Stimulated activated CD8-positive, alpha-beta memory T cell treated with anti-CD3 and anti-CD28 coated beads, Interleukin-7, amount 100 ng/mL, for 4 hours (primary cell): Measurements from ENCODE around the gene PARP1.

Source experiments
- DNase-seq, 2 donors: peaks; one replicate each; pipeline ENCODE4 v3.0.0-alpha.2; 2020; ENCODE audit warnings: low read depth in 2 of 2

Gene PARP1

GRCh38 chr1:226378071-226378470 is 29.8 kb downstream of the PARP1 start:
- no peak for DNase-seq

DNA sequence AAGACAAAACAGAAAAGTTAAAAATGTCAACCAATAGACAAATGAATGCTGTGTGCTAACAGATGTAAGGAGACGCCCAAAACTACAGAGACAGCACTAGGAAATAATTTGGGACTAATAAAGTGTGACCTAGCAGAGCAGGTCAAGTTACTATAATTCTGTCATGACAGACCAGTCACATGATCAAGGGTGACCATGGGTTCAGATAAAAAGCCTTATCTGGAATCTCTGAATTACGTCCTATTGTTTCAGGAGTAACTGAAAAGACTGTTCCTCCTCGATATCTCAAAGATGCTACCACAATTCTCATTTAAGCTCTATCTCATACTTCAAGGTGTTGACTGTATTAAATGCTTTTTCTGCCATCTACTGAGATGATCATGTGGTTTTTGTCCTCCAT is 31.6 kb downstream of the PARP1 start:
- no peak for DNase-seq

DNA sequence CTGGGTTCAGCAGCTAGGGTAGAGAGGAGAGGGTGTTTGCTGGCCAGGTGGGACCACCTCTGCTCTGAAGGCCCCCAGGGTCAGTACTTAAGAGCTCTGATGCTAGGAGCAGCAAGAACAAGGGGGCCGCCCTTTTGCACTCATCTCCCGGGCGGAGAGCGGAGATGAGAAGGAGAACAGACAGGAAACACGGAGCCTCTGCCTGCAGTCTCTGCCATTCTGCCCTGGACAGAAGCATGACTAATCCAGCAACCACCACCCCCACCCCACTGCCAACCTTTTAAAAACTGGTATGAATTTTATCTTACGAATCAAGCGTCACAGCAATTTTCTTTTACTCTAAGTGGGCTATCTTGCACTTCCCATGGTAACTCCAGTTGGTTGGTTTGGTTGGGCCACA is 34.5 kb downstream of the PARP1 start:
- DNase-seq, result no peak

DNA sequence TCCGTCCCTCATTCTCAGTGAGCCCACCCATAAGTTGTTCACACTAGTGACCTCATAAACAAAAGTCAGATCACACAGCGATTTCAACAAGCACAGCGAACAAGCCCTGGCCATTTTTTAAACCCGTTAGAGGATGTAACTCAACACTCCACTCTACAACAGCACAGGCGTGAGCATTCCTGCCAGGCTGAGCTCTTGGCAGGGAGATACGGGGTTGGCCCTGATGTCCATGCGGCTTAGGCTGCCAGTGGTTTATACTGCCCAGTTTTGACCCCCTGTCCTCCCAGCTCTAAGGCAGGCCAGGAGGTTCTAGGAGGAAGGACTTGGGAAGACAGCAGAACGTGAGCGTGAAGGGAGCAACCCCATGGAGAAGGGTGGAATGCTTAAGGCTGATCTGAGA is 35.0 kb downstream of the PARP1 start:
- DNase-seq, result no peak

DNA sequence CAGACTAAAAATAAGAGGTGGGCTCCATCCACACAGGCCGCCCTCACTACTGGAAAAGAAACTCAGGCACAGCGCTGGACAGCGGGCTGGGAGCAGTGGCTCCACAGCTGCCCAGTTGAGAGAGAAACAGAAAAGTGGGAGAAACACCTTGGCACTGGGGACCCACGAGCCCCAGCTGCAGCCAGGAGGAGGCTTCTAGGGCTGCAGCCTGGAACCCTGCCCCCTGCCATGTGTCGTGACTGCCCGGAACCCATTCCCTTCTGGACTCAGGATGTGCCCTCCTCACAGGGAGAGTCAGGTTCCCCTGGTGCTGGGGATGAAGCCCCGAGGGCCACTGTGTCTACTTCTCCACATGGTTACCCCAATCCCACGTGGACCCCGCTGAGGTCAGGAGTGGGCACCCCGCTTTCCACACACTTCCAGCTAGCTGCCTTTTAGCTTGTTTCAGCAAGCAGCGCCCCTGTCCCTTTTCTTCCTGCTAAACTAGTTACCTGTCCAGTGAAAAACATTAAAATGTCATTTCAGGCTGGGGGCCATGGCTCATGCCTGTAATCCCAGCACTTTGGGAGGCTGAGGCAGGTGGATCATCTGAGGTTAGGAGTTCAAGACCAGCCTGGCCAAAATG is 35.9 kb downstream of the PARP1 start:
- DNase-seq, result no peak

DNA sequence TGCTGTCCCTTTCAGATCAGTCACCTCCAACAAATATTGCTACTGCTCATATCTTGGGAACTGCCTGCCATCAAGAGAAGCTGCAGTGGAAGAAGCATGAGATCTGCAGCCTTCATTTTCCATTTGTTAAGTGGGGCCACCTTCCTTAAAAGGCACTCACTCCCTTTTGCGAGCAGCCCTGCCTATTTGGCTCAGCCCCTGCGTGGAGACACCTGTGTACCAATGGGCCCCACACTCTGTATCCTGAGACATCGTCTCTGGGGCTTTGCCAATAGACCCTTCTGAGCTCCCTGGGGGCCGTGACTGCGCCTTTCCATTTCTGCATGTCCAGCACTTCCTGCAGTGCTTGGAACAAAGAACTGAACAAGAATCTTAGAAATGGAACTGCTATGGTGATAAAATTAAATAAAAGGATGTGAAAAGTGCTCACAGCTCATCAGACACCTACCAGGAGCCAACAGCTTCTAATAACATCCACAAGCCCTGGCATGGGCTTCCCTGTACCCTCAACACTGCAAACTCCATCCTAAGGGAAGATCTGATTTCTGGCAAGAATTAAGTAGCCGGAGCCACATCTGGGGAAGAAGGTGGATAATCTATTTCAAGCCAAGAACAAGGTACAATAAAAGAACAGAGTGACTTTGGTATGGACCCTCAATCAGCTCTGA is 36.7 kb downstream of the PARP1 start:
- DNase-seq, result no peak

- no peak for DNase-seq
Measured at GRCh38 chr1:226370144-226370923, 37.6 kb downstream of the PARP1 start.

- DNase-seq, result no peak
Measured at GRCh38 chr1:226369110-226369509, 38.8 kb downstream of the PARP1 start.

GRCh38 chr1:226366290-226366689 is 41.6 kb downstream of the PARP1 start:
- DNase-seq, result no peak

- no peak for DNase-seq
Measured at GRCh38 chr1:226365831-226366231, 42.1 kb downstream of the PARP1 start.

DNA sequence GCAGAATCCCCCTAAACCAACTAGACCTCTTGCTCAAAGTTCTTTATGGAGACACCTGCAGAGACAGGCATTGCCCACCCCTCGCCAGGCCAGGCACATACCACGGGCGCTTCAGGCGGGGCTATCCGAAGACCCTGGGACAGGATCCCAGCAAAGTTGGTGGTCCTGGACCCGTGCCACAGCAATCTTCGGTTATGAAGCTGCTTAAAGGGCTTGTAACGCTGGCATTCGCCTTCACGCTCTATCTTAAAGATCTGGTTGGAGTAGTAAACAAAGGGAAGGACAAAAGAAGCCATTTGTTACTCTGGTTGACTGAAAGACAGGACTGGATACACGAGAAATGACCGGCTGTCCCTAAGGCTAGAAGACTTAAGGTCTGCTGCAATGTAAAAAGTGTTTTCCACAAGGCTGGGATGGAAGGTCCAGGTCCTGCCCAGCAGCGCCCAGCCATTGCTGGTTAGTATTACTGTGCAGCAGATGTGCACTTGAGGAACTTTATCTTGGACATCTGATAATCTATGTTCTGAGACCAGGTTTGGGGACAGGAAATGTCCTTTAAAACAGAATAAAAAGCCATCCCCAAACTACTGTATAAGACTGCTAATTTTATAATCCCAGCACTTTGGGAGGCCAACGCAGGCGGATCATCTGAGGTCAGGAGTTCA is 42.9 kb downstream of the PARP1 start:
- DNase-seq, result no peak

GRCh38 chr1:226364514-226364899 is 43.4 kb downstream of the PARP1 start:
- no peak for DNase-seq

- no peak for DNase-seq
Measured at GRCh38 chr1:226363801-226364513, 43.9 kb downstream of the PARP1 start.

DNA sequence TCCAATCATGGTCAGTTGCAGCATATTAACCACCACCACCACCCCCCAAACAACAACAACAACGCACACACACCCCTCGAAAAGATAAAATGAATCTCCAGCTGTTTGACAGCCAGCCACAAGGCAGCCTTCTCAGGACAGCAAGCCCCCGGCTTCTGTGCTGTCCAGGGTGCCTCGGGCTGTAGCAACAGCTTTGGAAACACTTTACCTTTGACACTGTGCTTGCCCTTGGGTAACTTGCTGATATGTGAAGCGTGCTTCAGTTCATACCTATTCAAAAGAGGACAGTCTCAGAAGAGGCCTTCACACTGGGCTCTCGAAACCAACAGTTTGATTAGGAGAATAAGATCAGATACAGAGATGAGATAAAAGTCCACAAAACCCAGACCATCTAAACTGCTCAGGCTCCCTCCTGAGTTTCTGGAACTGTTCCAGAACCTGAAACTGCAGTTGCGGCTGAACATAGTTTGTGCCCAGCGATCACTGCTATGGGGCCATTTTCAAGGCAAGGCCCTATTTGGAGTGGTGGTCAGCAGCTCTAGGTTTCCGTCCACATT is 44.9 kb downstream of the PARP1 start:
- no peak for DNase-seq

- DNase-seq, result no peak
Measured at GRCh38 chr1:226362361-226362760, 45.5 kb downstream of the PARP1 start.

- DNase-seq, result no peak
Measured at GRCh38 chr1:226360106-226360746, 47.7 kb downstream of the PARP1 start.

GRCh38 chr1:226357416-226357815 is 50.5 kb downstream of the PARP1 start:
- no peak for DNase-seq

DNA sequence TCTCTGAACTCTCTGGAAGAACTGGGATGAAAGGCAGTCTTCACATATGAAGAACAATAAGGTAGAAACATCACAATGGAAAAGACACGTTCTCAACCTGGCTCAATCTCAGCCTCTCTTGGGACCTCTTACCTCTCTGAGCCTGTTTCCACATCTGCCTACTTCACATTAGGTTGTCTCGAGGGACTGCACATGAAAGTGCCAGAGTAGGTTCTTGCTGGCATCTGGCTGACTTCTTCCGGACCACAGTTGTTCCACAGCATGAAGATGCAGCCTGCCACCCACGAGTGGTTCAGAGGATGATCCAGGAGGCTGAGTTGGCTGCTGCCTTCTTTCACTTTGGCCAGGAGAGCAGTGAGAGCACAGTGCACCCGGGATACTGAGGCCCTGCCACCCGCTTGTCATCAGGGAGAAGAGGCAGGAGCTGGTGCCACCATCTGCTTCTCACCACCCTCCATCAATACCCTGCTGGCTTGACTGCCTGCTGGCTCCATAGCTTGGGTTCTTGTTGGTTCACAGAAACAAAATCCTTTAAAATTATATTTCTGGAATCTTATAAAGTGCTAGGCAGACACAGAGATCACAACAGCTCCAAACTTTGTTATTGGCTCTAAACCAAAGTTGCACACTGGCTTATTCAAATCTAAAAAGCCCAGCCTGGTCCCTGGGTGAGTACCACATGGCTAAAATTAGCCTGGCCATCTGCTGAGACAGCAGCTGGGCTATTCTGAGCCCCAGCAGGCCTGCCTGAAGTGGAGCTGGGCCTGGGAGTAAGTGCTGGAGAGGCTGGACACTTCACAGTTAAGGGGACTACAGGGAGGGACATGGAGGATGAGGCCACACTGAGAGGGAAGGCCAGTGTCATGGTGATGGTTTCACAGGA is 52.0 kb downstream of the PARP1 start:
- DNase-seq, result no peak

DNA sequence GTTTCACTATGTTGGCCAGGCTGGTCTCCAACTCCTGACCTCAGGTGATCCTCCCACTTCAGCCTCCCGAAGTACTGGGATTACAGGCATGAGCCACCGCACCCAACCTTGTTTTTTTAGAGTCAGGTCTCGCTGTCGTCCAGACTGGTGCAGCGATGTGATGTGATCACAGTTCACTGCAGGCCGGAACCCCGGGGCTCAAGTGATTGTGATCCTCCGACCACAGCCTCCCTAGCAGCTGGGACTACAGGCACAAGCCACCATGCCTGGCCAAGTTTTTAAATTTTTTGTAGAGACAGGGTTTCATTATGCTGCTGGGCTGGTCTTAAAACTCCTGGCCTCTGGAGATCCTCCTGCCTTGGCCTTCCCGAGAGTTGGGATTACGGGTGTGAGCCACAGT is 52.9 kb downstream of the PARP1 start:
- no peak for DNase-seq
